K562 (cell line): Measurements from ENCODE around the gene CD6. TPM values are rescaled to one million over a fixed set of nuclear protein-coding genes. Genes with fewer than 3 reads are reported as not detected.

ENCODE experiments used
- ATAC-seq: fragments of 200-7000 bp; cut with Tn5 transposase; 3 replicates; pipeline ENCODE4 v1.9.1; 2020; ENCODE audit warnings: moderate library complexity
- BruUV-seq: library from RNA; stranded (reverse); fragments of 400-500 nt; replicated peaks from 2 replicates; lab custom pipeline; 2021; lab: Mats Ljungman, UMichigan
- CTCF ChIA-PET: fragments of 300-600 bp; formaldehyde crosslinking; extraction: SDS; loops from one replicate; lab custom pipeline; 2021; ENCODE audit warnings: low intra/inter-chr PET ratio; lab: Yijun Ruan, JAX
- POLR2A ChIA-PET: fragments of 300-600, 350-650 bp; sonication (Branson Sonifier 250); formaldehyde crosslinking; extraction: SDS; loops from one replicate; lab custom pipeline; 2021; ENCODE audit warnings: antibody characterized with exemption, inconsistent platforms; lab: Yijun Ruan, JAX
- DNase-seq, 4 experiments: peaks; one replicate each; pipeline versions ENCODE4 v3.0.0 to v3.0.0-alpha.2; 2011 to 2018; ENCODE audit warnings: low spot score in 3 of 4, mixed read lengths in 3 of 4; ENCODE audit errors: extremely low read depth in 1 of 4
- FAIRE-seq: peaks from 2 replicates; lab custom pipeline; 2011; peaks lifted over from hg19 to GRCh38; lab: Jason Lieb, UNC
- H2AFZ ChIP-seq: 2 replicates; pipeline ENCODE4 v1.6.0; 2011; ENCODE audit warnings: low read depth, low read length, control low read depth, inconsistent platforms
- H3K27ac ChIP-seq: fragments of 200-600 bp; 3 replicates; pipeline ENCODE4 v1.8.0; 2011; ENCODE audit warnings: low read depth, mild to moderate bottlenecking, control low read depth, inconsistent platforms, low read length, moderate library complexity, mixed read lengths; ENCODE audit errors: extremely low read depth
- H3K27me3 ChIP-seq, 2 experiments: fragments of 300-600 bp in 1 of 2; 2 replicates in 1 of 2; 3 replicates in 1 of 2; pipeline versions ENCODE4 v1.6.0 to v1.8.0; 2011; ENCODE audit warnings: inconsistent platforms in 2 of 2, low read length in 2 of 2, mild to moderate bottlenecking in 1 of 2, mixed read lengths in 1 of 2, moderate library complexity in 1 of 2; ENCODE audit not compliant: control insufficient read depth in 2 of 2, insufficient read depth in 2 of 2
- H3K36me3 ChIP-seq: fragments of 300-600 bp; 3 replicates; pipeline ENCODE4 v1.8.0; 2011; ENCODE audit warnings: mild to moderate bottlenecking, low read length, inconsistent platforms; ENCODE audit not compliant: control insufficient read depth, insufficient read depth
- H3K4me1 ChIP-seq, 2 experiments: fragments of 200-600 bp in 1 of 2; replicated peaks in 1 of 2; 2 replicates in 1 of 2; 3 replicates in 1 of 2; pipeline versions ENCODE4 v1.5.1 to v1.8.0; 2011; ENCODE audit warnings: inconsistent platforms in 2 of 2, low read length in 2 of 2, mild to moderate bottlenecking in 1 of 2, mixed read lengths in 1 of 2, moderate library complexity in 1 of 2; ENCODE audit not compliant: control insufficient read depth in 2 of 2, insufficient read depth in 2 of 2
- H3K4me2 ChIP-seq: 2 replicates; pipeline ENCODE4 v1.6.1; 2011; ENCODE audit warnings: low read length, control low read depth, inconsistent platforms, mixed read lengths; ENCODE audit not compliant: insufficient read depth
- H3K4me3 ChIP-seq: fragments of 200-600 bp; sonication (generic), shearing (Covaris generic); 2 replicates; pipeline ENCODE4 v1.5.1; 2016; ENCODE audit warnings: control low read depth, inconsistent platforms
- H3K79me2 ChIP-seq: fragments of 200-600 bp; 3 replicates; pipeline ENCODE4 v1.8.0; 2011; ENCODE audit warnings: low read length, inconsistent platforms; ENCODE audit not compliant: control insufficient read depth, insufficient read depth
- H3K9ac ChIP-seq, 2 experiments: 2 replicates each; pipeline versions ENCODE4 v1.6.0 to v1.6.1; 2011; ENCODE audit warnings: low read depth in 2 of 2, low read length in 2 of 2, control low read depth in 1 of 2, inconsistent platforms in 1 of 2, mild to moderate bottlenecking in 1 of 2, mixed read lengths in 1 of 2; ENCODE audit not compliant: insufficient read depth in 1 of 2
- H3K9me1 ChIP-seq: one replicate; pipeline ENCODE4 v1.6.0; 2011; ENCODE audit warnings: inconsistent platforms, mild to moderate bottlenecking, low read length, moderate library complexity; ENCODE audit not compliant: control insufficient read depth, insufficient read depth
- H3K9me3 ChIP-seq: replicated peaks from 2 replicates; pipeline ENCODE4 v1.5.1; 2011; ENCODE audit warnings: low read depth, low read length, inconsistent platforms; ENCODE audit not compliant: control insufficient read depth, insufficient read depth
- H4K20me1 ChIP-seq: replicated peaks from 2 replicates; pipeline ENCODE4 v1.6.1; 2011; ENCODE audit warnings: low read length, inconsistent platforms, mixed read lengths; ENCODE audit not compliant: control insufficient read depth, insufficient read depth
- ATF1 ChIP-seq, 2 experiments: fragments of 450-650 bp in 1 of 2; IDR thresholded peaks; 2 replicates each; pipeline ENCODE4 v1.6.1; 2016; ENCODE audit warnings: missing compliant biosample characterization in 1 of 2, missing genetic modification characterization in 1 of 2
- HNRNPUL1 ChIP-seq: fragments of 200-400 bp; formaldehyde crosslinking; IDR thresholded peaks from 2 replicates; pipeline ENCODE4 v1.6.1; 2017; ENCODE audit warnings: low read length
- NFXL1 ChIP-seq: fragments of 450-650 bp; formaldehyde crosslinking; IDR thresholded peaks from 2 replicates; pipeline ENCODE4 v1.4.0; 2021; ENCODE audit warnings: mild to moderate bottlenecking
- PCBP1 ChIP-seq: fragments of 200-400 bp; formaldehyde crosslinking; IDR thresholded peaks from 2 replicates; pipeline ENCODE4 v1.6.1; 2018; ENCODE audit warnings: mild to moderate bottlenecking, low read depth, low read length; ENCODE audit not compliant: poor library complexity, severe bottlenecking
- U2AF1 ChIP-seq: fragments of 200-400 bp; formaldehyde crosslinking; optimal IDR thresholded peaks from 2 replicates; pipeline ENCODE3; 2017; ENCODE audit warnings: mild to moderate bottlenecking, low read depth, low read length, moderate library complexity
- ZNF263 ChIP-seq: sonication (generic); formaldehyde crosslinking; IDR thresholded peaks from 2 replicates; pipeline ENCODE4 v1.8.0; 2022; ENCODE audit warnings: mild to moderate bottlenecking, missing genetic modification reagents, borderline replicate concordance
- WGBS: fragments of 100-300 bp; shearing (Covaris generic); methylation state at CpG from one replicate; pipeline ENCODE4 v1.1.6; 2016; ENCODE audit warnings: low coverage, mixed read lengths; ENCODE audit not compliant: insufficient coverage; ENCODE audit errors: missing lambda C conversion rate; 5-methylcytosine and 5-hydroxymethylcytosine counted together
- in situ Hi-C: fragments of 300-500 bp; cut with MboI; formaldehyde crosslinking; loops from 4 replicates; pipeline ENCODE4 v1.15.0; 2018; ENCODE audit warnings: inconsistent platforms, mixed read lengths
- intact Hi-C: fragments of 100-400 bp; cut with micrococcal nuclease; formaldehyde crosslinking; loops from 2 replicates; pipeline ENCODE4 v1.14.2; 2022
- polyA plus RNA-seq, 8 experiments: library from polyadenylated mRNA; depleted of rRNA in 4 of 8; stranded (reverse) in 5 of 8; unstranded in 3 of 8; fragments of >200 nt; fragmentation: Nextera tagmentation in 2 of 8; fragmentation: Illumina TruSeq in 1 of 8; extraction: Ambion mirVana in 2 of 8; extraction: Trizol in 1 of 8; gene quantifications; 2 replicates each; pipeline versions ENCODE4 v1.2.1 to v1.2.3, GENCODE V29; 2011 to 2014; ENCODE audit warnings: inconsistent platforms in 1 of 8, missing spikeins in 1 of 8
- total RNA-seq, 7 experiments: library from RNA; depleted of rRNA in 6 of 7; stranded (reverse); fragments of >200 nt in 6 of 7; fragmentation: Illumina TruSeq in 2 of 7; extraction: Trizol in 2 of 7; gene quantifications; 2 replicates each; pipeline versions ENCODE4 v1.2.1 to v1.2.3, GENCODE V29; 2011 to 2021; ENCODE audit warnings: low replicate concordance in 1 of 7
- TF ChIP-seq, protein P1 (sequence below): fragments of 250-450 bp; sonication (Bioruptor Pico); IDR thresholded peaks from 2 replicates; pipeline ENCODE4 v1.8.0; 2021; ENCODE audit warnings: moderate library complexity, mild to moderate bottlenecking, inconsistent platforms
- TF ChIP-seq, protein P2 (sequence below): sonication (generic); formaldehyde crosslinking; IDR thresholded peaks from 2 replicates; pipeline ENCODE4 v1.8.0; 2023; ENCODE audit warnings: missing genetic modification reagents, mild to moderate bottlenecking, borderline replicate concordance

The CD6 gene
- total and polyA plus RNA-seq, 9 of the 15 experiments (the other 6 are each of a cell fraction or from before 2014, with no cell fraction given): 0.84 TPM; not detected in 8

GRCh38 chr11:61011229-61011870 lies 39.9 kb downstream of the CD6 start:
- no peaks in the 10 kb centered on the region for H3K79me2 ChIP-seq
- intact Hi-C loops (no loop called here), in situ Hi-C loops (no loop called here)
- CTCF ChIA-PET: no interaction called here
- H3K4me1 ChIP-seq: peaks cover 0 to 20% of the 10 kb centered on the region in 2 experiments; a peak in 3 of 5 replicates
- peaks cover 66 to 84% of the 10 kb centered on the region in 2 experiments for H3K27me3 ChIP-seq
- no peak for TF ChIP-seq PCBP1
- no peak for TF ChIP-seq ATF1 (CRISPR knock-in tag; IDR thresholded peaks at IDR 0.05)
- TF ChIP-seq ATF1 (tag; IDR thresholded peaks at IDR 0.05): no peak
- TF ChIP-seq U2AF1: no peak
- no peak for TF ChIP-seq ZNF263 (CRISPR knock-in tag)
- TF ChIP-seq, protein P1, sequence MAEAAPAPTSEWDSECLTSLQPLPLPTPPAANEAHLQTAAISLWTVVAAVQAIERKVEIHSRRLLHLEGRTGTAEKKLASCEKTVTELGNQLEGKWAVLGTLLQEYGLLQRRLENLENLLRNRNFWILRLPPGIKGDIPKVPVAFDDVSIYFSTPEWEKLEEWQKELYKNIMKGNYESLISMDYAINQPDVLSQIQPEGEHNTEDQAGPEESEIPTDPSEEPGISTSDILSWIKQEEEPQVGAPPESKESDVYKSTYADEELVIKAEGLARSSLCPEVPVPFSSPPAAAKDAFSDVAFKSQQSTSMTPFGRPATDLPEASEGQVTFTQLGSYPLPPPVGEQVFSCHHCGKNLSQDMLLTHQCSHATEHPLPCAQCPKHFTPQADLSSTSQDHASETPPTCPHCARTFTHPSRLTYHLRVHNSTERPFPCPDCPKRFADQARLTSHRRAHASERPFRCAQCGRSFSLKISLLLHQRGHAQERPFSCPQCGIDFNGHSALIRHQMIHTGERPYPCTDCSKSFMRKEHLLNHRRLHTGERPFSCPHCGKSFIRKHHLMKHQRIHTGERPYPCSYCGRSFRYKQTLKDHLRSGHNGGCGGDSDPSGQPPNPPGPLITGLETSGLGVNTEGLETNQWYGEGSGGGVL (CRISPR knock-in tag): no peak
- TF ChIP-seq NFXL1 (CRISPR knock-in tag): no peak
- no peak for TF ChIP-seq HNRNPUL1
- TF ChIP-seq, protein P2, sequence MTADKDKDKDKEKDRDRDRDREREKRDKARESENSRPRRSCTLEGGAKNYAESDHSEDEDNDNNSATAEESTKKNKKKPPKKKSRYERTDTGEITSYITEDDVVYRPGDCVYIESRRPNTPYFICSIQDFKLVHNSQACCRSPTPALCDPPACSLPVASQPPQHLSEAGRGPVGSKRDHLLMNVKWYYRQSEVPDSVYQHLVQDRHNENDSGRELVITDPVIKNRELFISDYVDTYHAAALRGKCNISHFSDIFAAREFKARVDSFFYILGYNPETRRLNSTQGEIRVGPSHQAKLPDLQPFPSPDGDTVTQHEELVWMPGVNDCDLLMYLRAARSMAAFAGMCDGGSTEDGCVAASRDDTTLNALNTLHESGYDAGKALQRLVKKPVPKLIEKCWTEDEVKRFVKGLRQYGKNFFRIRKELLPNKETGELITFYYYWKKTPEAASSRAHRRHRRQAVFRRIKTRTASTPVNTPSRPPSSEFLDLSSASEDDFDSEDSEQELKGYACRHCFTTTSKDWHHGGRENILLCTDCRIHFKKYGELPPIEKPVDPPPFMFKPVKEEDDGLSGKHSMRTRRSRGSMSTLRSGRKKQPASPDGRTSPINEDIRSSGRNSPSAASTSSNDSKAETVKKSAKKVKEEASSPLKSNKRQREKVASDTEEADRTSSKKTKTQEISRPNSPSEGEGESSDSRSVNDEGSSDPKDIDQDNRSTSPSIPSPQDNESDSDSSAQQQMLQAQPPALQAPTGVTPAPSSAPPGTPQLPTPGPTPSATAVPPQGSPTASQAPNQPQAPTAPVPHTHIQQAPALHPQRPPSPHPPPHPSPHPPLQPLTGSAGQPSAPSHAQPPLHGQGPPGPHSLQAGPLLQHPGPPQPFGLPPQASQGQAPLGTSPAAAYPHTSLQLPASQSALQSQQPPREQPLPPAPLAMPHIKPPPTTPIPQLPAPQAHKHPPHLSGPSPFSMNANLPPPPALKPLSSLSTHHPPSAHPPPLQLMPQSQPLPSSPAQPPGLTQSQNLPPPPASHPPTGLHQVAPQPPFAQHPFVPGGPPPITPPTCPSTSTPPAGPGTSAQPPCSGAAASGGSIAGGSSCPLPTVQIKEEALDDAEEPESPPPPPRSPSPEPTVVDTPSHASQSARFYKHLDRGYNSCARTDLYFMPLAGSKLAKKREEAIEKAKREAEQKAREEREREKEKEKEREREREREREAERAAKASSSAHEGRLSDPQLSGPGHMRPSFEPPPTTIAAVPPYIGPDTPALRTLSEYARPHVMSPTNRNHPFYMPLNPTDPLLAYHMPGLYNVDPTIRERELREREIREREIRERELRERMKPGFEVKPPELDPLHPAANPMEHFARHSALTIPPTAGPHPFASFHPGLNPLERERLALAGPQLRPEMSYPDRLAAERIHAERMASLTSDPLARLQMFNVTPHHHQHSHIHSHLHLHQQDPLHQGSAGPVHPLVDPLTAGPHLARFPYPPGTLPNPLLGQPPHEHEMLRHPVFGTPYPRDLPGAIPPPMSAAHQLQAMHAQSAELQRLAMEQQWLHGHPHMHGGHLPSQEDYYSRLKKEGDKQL (CRISPR knock-in tag): no peak
- POLR2A ChIA-PET: interaction anchor here (1.7 kb wide), 1 partner anchor 10 kb away, joined by 5 read pairs; no protein-coding TSS in a partner anchor
- no peak overlapping the region for H3K9ac ChIP-seq
- H3K36me3 ChIP-seq: no peaks in the 10 kb centered on the region
- DNase-seq (no peak), ATAC-seq (no peak), FAIRE-seq (no peak)
- no peak overlapping the region for H2AFZ ChIP-seq
- 2% methylated on average over 6 of the region's 7 CpGs for WGBS
- no TSS peak for BruUV-seq
- H3K9me1 ChIP-seq: no peaks in the 10 kb centered on the region
- H3K27ac ChIP-seq: no peak overlapping the region
- no peaks in the 10 kb centered on the region for H3K9me3 ChIP-seq
- peaks cover 10% of the 10 kb centered on the region; the same call in 1 of the 2 replicates for H4K20me1 ChIP-seq
- no peak overlapping the region for H3K4me3 ChIP-seq
- H3K4me2 ChIP-seq: no peak overlapping the region
